Measurements from ENCODE around the gene PLXNB2. TPM values are rescaled to one million over a fixed set of nuclear protein-coding genes. Genes with fewer than 3 reads are reported as not detected.

The PLXNB2 gene
- total and polyA plus RNA-seq, 8 donors, result 89.3 to 216 (median 128) TPM

DNA sequence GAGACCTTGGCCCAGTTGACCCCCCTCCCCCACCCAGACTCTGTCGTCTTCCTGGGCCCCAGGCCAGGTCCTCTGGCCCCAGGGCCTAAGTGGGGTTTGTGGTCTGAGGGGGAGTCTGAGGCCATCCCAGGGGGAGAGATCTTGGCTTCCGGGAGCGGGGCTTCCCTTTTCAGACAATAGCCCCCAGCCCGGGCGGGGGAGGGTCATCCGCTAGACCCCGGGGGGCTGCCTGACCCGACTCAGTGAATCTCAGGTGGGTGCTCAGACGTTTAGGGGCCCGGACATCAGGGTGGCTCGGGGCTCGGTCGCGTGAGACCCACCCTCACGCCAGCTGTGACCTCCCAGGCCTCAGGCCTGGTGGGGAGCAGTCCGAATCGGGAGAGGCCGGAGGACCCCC, 37.9 kb downstream of the PLXNB2 start:
- FAIRE-seq (no peak), ATAC-seq (no peak), DNase-seq (peak in 1 of 6 donors; percentile 33)
- intact Hi-C loops (cut with DNase I), result loop anchor here in 1 of 3 donors (10.0 kb wide), 1 partner anchor 345 kb away; no protein-coding TSS in a partner anchor
- no peaks in the 10 kb centered on the region for H3K27me3 ChIP-seq
- H3K36me3 ChIP-seq, result no peaks in the 10 kb centered on the region
- H3K4me3 ChIP-seq, result peak overlapping the region in 3 of 4 donors; percentile 19 to 49 (median 40)
- no peak overlapping the region for H3K27ac ChIP-seq
- H3K4me1 ChIP-seq, result peaks cover 26 to 30% (median 29%) of the 10 kb centered on the region in 3 donors
- H3K9me3 ChIP-seq, result no peaks in the 10 kb centered on the region
- TF ChIP-seq, protein P1, sequence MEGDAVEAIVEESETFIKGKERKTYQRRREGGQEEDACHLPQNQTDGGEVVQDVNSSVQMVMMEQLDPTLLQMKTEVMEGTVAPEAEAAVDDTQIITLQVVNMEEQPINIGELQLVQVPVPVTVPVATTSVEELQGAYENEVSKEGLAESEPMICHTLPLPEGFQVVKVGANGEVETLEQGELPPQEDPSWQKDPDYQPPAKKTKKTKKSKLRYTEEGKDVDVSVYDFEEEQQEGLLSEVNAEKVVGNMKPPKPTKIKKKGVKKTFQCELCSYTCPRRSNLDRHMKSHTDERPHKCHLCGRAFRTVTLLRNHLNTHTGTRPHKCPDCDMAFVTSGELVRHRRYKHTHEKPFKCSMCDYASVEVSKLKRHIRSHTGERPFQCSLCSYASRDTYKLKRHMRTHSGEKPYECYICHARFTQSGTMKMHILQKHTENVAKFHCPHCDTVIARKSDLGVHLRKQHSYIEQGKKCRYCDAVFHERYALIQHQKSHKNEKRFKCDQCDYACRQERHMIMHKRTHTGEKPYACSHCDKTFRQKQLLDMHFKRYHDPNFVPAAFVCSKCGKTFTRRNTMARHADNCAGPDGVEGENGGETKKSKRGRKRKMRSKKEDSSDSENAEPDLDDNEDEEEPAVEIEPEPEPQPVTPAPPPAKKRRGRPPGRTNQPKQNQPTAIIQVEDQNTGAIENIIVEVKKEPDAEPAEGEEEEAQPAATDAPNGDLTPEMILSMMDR (IDR thresholded peaks at IDR 0.05), result no peak
- 30 to 36% methylated on average over 18 of the region's 18 CpGs for WGBS, 2 donors

DNA sequence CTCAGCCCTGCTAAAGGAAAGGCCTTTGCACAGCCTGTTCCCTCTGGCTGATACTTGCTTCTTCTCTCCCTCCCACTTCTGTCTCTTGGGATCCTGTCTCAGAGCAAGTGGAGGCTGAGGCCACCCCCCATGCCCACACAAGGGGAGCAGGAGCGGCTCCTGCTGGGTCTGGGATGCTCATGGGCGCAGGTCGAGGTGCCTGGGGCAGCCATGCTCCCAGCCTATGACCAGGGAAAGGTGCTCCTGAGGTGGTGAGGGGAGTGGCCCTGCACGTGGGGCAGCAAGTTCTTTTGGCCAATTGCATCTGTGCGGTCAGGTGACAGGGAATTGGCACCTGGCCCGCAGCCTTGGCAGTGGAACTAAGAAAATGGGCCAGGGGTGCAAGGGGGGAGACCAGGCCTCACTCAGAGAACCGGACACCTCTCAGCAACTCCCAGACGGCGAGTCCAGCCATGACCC, 38.8 kb downstream of the PLXNB2 start:
- Histone ChIP-seq H3K9me3 (no peaks in the 10 kb centered on the region), H3K4me1 (peaks cover 26 to 30% (median 29%) of the 10 kb centered on the region in 3 donors), H3K36me3 (no peaks in the 10 kb centered on the region), H3K27ac (no peak overlapping the region), H3K27me3 (no peaks in the 10 kb centered on the region), H3K4me3 (no peak overlapping the region)
- DNase-seq, result peak in 3 of 6 donors; percentile 57 to 81 (median 79)
- intact Hi-C loops (cut with DNase I), result loop anchor here in 1 of 3 donors (10.0 kb wide), 1 partner anchor 346 kb away; no protein-coding TSS in a partner anchor
- TF ChIP-seq, protein P1 (IDR thresholded peaks at IDR 0.05), result no peak
- WGBS, 2 donors, result 29 to 30% methylated on average over 9 of the region's 9 CpGs
- FAIRE-seq, result no peak
- peak in 3 of 4 donors; percentile 15 to 51 (median 39) for ATAC-seq

DNA sequence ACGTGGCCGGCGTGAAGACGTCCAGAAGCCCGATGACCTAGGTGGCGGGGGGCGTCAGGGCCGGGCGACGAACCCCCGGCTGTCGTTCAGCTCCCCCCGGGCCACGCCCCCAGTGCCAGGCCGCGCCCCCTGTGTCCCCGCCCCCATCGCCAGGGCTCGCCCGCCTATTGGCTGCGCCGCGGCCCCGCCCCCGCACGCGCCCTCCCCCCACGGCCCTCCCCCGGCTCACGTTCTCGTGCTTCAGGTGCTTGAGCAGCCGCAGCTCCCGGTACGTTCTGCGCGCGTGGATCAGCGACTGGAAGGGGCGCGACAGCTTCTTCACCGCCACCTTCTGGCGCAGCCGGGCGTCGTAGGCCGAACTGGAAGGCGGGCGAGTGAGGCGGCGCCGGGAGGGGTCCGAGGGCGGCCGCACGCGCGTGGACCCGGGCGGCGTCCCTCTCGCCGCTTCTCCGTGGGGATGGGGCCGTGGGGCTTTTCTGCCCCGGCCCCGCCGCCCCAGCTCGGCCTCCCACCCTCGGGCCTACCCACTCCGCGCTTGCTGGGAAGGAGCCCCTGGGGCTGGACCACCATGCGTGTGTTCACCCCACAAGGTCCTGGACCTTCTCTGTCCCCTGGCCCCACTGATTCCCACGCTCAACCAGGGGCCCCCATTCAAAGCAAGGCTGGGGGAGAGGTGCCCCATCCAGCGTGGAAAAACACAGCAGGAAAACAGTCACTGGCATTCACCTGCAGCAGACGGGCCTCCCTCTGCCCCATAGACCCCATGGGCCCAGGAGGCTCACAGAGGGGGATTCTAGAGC, 39.7 kb downstream of the PLXNB2 start:
- ATAC-seq, result peak; percentile 72 to 76 (median 74)
- no peak for FAIRE-seq
- peak overlapping the region in 2 of 4 donors; percentile 32 to 43 for H3K4me3 ChIP-seq

DNA sequence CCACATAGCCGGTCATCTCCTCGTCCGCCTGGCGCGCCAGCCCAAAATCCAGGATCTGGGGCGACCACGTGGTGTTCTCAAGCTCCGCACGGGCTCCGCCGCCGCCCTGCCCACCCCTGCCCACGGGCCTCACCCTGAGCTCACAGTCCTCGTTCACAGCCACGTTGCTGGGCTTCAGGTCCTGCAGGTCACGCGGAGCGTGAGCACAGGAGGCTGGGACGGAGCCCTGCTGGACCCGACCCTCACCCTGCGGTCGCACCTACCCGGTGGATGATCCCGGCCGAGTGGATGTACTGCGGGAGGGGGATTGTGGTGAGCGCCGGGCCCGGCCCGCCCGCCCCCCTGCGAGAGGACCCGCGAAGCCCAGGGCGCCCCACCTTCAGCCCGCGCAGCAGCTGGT, 40.5 kb downstream of the PLXNB2 start:
- TF ChIP-seq, protein P1 (IDR thresholded peaks at IDR 0.05), result no peak
- no peak for ATAC-seq
- no peaks in the 10 kb centered on the region for H3K27me3 ChIP-seq
- H3K36me3 ChIP-seq, result no peaks in the 10 kb centered on the region
- no peak overlapping the region for H3K27ac ChIP-seq
- peak overlapping the region in 2 of 4 donors; percentile 32 to 43 for H3K4me3 ChIP-seq
- FAIRE-seq, result no peak
- H3K4me1 ChIP-seq, result peaks cover 26 to 30% (median 29%) of the 10 kb centered on the region in 3 donors
- WGBS, 2 donors, result 48 to 57% methylated on average over 33 to 37 of the region's 37 CpGs
- intact Hi-C loops (cut with DNase I), result loop anchor here in 1 of 3 donors (10.0 kb wide), 1 partner anchor 348 kb away; no protein-coding TSS in a partner anchor
- no peaks in the 10 kb centered on the region for H3K9me3 ChIP-seq
- no peak for DNase-seq

More for the DNA sequence above, 39.7 kb downstream of the PLXNB2 start:
- 8 to 10% methylated on average over 53 to 75 of the region's 75 CpGs for WGBS, 2 donors
- Histone ChIP-seq H3K36me3 (no peaks in the 10 kb centered on the region), H3K27me3 (no peaks in the 10 kb centered on the region), H3K4me1 (peaks cover 26 to 30% (median 29%) of the 10 kb centered on the region in 3 donors), H3K27ac (no peak overlapping the region), H3K9me3 (no peaks in the 10 kb centered on the region)
- intact Hi-C loops (cut with DNase I), result loop anchor here in 1 of 3 donors (10.0 kb wide), 1 partner anchor 347 kb away; no protein-coding TSS in a partner anchor
- TF ChIP-seq, protein P1 (IDR thresholded peaks at IDR 0.05), result no peak
- DNase-seq, result peak in 5 of 6 donors; percentile 68 to 91 (median 79)
